ES-I3 (cell line): ENCODE data around the gene KIF13A.

Experiments used
- H3K36me3 ChIP-seq: 2 replicates; pipeline ENCODE4 v1.6.1; 2013; ENCODE audit warnings: mild to moderate bottlenecking, low read length, control low read depth, moderate library complexity; ENCODE audit not compliant: insufficient read depth
- H3K4me1 ChIP-seq: 2 replicates; pipeline ENCODE4 v1.6.1; 2013; ENCODE audit warnings: mild to moderate bottlenecking, control low read depth, low read length; ENCODE audit not compliant: insufficient read depth
- H3K9ac ChIP-seq: 2 replicates; pipeline ENCODE4 v1.6.1; 2013; ENCODE audit warnings: low read depth, mild to moderate bottlenecking, low read length, moderate library complexity
- H3K9me3 ChIP-seq: 2 replicates; pipeline ENCODE4 v1.6.1; 2013; ENCODE audit warnings: mild to moderate bottlenecking, low read length, moderate library complexity; ENCODE audit not compliant: control insufficient read depth, insufficient read depth

Gene KIF13A

DNA sequence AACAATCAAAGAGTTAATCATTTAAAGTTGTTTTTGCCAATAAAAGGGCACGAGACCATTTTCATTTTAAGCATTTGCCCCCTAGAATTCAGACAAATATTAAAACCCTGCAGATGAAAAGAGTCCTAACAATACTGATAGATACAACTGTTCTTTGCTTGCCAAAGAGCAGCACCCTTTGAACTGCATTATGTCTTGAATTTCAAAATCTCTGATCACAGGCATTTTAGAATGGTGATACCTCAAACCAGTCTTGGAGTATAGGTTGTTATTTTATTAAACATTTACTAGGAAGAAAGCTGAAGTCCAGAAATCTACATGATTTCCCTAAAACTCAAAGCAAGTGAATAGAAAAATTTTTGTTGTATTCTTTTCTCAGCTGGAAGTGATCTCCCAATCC, 108.7 kb downstream of the KIF13A start:
- Histone ChIP-seq H3K9me3 (no peaks in the 10 kb centered on the region), H3K9ac (no peak overlapping the region), H3K36me3 (no peaks in the 10 kb centered on the region), H3K4me1 (peaks cover 9% of the 10 kb centered on the region)

DNA sequence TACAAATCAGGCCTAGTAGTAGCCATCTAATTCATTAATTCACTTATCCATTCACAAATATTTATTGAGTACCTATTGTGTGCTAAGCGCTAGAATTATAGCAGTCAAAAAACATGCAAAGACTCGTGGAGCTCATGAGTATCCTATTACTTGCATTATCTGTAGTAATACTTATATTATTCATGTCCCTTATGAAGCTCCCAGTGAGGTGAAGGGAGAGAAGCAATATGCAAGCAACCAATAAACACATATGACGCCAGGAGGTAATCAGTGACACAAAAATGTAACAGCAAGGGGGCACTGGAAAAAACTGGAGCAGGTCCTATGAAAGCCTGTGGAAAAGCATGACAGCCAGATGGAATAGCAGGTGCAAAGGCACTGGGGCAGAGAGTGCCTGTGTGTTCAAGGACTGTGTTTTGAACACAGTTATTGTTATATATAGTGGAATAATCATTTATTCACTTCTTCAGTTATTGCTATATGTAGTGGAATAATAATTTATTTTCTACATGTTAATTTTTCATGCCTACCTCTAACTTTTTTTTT, 109.5 kb downstream of the KIF13A start:
- H3K9me3 ChIP-seq = no peaks in the 10 kb centered on the region
- H3K9ac ChIP-seq = no peak overlapping the region
- H3K4me1 ChIP-seq = peaks cover 9% of the 10 kb centered on the region
- H3K36me3 ChIP-seq = no peaks in the 10 kb centered on the region

DNA sequence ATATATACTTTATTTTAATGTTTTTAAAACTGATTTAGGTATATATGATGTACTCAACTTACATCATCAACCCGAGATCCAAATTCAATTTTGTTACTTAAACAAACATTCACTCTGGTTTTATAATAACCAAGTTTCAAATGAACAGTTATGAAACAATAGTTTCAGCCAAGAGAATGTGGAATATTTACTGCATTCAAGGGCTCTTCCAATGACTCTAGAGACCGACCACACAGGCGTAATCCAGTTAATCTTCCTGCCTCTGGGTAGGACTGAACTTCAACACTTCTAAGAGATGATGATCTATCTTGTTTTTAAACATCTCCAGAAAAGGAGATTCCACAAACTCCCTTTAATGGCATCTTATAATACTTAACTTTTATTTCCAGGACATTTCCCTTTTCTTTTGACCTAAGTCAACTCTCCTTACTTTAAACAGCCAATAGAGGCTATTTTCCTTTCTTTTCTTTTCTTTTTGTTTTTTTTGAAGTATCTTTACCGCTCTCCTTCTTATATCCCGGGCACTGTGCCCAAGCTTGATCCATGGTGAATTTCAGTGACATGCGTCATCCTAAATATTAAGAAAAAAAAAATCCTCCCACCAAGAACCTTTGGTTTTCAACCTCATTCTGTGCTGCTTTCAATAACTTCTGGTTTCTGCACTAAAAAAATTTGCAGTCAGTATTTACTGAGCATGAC, 110.1 kb downstream of the KIF13A start:
- no peaks in the 10 kb centered on the region for H3K9me3 ChIP-seq
- H3K9ac ChIP-seq = no peak overlapping the region
- no peaks in the 10 kb centered on the region for H3K36me3 ChIP-seq
- peaks cover 9% of the 10 kb centered on the region for H3K4me1 ChIP-seq

DNA sequence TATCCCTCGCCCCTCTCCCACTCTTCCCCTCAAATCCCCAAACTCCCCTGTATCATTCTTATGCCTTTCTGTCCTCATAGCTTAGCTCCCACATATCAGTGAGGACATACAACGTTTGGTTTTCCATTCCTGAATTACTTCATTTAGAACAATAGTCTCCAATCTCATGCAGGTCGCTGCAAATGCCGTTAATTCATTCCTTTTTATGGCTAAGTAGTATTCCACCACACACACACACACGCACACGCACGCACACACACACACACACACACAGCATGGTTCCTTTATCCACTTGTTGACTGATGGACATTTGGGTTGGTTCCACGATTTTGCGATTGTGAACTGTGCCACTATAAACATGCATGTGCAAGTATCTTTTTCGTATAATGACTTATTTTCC, 112.7 kb downstream of the KIF13A start:
- Histone ChIP-seq H3K36me3 (no peaks in the 10 kb centered on the region), H3K4me1 (peaks cover 9% of the 10 kb centered on the region), H3K9me3 (no peaks in the 10 kb centered on the region), H3K9ac (no peak overlapping the region)

DNA sequence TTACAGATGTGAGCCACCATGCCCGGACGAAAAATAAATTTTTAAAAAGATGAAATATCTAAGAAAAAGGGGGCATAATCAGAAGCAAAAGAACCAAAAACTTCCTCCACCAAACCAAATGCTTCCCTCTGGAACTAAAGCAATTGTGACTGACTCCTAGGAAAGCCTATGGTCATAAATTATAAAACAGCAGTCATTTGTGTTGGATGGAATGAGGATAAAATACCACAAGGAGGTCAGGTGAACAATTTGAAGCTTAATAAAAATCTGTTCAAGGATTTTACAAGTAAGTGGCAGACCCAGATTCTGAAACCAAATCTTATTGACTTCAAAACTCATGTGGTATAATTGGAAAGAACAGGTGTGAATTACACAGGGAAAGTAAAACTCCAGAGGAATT, 114.5 kb downstream of the KIF13A start:
- no peak overlapping the region for H3K9ac ChIP-seq
- H3K36me3 ChIP-seq = no peaks in the 10 kb centered on the region
- peaks cover 12% of the 10 kb centered on the region for H3K4me1 ChIP-seq
- no peaks in the 10 kb centered on the region for H3K9me3 ChIP-seq

DNA sequence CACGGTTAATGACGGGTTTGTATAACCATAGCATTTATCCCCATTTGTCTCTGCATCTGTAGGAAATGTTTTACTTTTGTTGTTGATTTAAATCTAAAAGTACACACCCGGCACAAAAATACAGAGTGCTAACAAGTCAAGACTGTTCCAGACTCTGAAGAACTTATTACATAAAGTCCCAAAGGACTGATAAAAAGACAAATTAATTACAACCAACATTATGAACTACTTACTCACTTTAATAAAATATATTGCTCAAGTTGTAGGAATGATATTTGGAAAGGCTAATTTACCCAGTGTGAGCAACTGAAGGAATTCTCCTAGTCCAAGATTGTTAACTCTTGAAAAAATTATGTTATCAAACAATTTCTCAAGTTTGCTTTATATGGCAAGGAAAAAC, 115.6 kb downstream of the KIF13A start:
- peaks cover 12% of the 10 kb centered on the region for H3K4me1 ChIP-seq
- no peaks in the 10 kb centered on the region for H3K9me3 ChIP-seq
- no peaks in the 10 kb centered on the region for H3K36me3 ChIP-seq
- H3K9ac ChIP-seq = no peak overlapping the region

DNA sequence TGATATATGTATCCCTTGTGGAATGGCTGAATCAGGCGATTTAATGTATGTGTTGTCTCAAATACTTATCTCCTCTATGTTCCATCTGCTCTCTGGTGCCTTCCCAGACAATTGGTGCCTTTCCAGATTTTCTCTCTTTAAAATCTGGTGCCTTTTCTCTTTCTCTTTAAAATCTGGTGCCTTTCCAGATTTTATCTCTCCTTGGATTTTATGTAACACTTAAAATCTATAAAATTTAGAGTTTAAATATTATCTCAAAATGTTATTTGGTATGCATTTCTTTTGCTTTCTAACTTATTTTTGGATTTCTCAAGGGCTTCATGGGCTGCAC, 116.3 kb downstream of the KIF13A start:
- Histone ChIP-seq H3K9me3 (no peaks in the 10 kb centered on the region), H3K4me1 (peaks cover 8% of the 10 kb centered on the region), H3K9ac (no peak overlapping the region), H3K36me3 (no peaks in the 10 kb centered on the region)

DNA sequence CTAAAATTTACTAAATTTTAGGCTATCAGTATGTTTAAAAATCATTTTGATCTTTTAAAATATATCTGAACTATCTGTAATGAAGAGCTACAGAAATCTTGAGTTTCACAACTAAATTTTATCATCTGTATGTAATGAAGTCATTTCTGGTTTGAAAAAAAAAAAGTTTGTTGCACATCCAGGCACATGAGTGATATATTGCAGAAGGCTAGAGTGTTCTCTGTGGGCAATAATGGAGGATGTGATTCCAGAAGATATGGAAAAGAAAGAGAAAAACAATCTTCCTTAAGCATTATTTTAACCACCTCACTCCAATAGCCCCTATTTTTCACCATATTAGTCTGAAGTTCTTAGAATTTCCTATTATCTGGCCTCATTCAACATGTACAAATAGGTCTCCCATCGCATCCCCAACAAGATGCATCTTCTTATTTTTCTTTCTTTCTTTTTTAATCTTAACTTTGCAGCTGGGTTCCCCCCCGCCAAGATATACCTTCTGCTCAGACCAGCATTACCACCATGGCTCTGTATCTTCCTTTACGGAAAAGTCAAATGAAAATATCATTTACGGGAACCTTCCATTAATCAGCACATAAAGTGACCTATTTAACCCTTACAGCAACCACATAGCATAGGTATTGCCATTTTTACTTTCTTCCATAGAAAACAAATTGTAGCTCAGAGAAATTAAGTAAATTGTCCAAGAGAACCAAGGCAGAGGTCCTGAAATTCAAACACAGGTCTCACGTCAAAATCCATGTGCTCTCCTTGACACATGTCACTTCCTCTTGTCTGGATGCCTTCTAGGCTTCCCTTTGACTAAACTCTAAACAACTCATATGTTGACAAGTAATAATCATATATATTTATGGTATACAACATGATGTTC, 116.9 kb downstream of the KIF13A start:
- H3K9ac ChIP-seq = no peak overlapping the region
- peaks cover 2% of the 10 kb centered on the region; the same call in 1 of the 2 replicates for H3K4me1 ChIP-seq
- no peaks in the 10 kb centered on the region for H3K9me3 ChIP-seq
- no peaks in the 10 kb centered on the region for H3K36me3 ChIP-seq

DNA sequence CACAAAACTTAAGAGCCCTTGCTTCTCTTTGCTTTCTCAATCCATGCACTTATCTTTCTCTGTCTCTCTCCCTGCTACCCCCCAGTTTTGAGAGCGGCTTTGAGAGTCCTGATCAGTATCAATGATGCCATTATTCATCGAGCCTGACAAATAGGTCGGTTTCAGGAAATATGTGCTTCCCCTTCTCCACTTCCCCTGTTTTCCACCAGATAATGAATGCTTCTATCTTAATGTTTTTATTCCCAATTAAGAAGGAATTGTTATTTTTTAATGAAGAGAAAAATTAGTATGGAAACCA, 117.7 kb downstream of the KIF13A start:
- no peaks in the 10 kb centered on the region for H3K9me3 ChIP-seq
- peaks cover 2% of the 10 kb centered on the region; the same call in 1 of the 2 replicates for H3K4me1 ChIP-seq
- no peak overlapping the region for H3K9ac ChIP-seq
- H3K36me3 ChIP-seq = no peaks in the 10 kb centered on the region

DNA sequence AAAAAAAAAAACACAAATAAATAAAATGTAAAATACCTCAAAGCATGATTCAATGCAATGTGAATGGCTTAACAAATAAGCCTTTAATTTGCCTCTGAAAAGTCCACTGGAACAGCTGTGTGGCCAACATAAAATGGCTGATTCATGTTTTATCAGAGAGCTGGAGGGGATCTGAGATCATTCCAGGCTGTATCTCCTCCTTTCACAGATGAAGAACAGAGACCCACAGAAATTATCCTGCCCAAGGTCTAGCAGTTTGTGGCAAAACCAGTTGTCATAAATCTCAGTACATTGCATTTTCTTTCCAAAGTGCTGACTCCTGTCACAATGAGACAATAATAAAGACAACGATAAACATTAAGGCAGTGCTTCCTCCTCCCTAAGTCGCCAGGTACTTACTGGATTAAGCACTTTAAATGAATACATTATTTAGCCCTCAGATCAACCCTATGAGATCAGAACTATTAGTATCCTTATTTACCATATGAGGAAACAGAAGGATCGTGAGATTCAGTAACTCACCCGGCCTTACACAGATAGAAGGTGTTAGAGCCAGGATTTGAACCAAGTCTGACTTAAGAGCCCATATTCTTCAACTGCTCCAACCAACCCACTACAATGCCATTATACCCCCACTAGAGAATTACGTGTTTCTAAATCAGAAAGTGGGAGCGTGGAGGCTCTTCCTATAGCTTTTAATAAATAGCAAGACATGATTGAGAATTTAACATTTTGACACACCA, 118.3 kb downstream of the KIF13A start:
- peaks cover 2% of the 10 kb centered on the region; the same call in 1 of the 2 replicates for H3K4me1 ChIP-seq
- H3K36me3 ChIP-seq = no peaks in the 10 kb centered on the region
- no peaks in the 10 kb centered on the region for H3K9me3 ChIP-seq
- H3K9ac ChIP-seq = no peak overlapping the region

DNA sequence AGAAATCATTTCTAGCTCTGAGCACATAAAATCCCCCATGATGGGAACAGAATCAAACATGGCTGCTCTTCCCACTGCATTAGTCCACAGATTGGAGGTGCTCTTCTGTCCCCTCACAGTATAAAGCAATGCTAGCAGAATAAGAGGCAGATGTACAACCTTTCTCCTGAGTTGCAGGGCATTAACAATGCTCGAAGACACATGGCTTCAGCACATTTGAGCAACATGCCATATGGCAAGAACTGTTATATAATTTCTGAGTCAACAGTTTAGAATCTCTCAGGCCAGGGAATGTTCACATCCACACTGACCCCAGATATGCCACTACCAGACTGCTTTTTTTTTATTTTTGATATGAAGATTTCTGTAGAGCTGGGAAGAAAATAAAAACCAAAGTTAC, 119.6 kb downstream of the KIF13A start:
- no peaks in the 10 kb centered on the region for H3K36me3 ChIP-seq
- H3K9me3 ChIP-seq = no peaks in the 10 kb centered on the region
- H3K4me1 ChIP-seq = peaks cover 2% of the 10 kb centered on the region; the same call in 1 of the 2 replicates
- no peak overlapping the region for H3K9ac ChIP-seq

DNA sequence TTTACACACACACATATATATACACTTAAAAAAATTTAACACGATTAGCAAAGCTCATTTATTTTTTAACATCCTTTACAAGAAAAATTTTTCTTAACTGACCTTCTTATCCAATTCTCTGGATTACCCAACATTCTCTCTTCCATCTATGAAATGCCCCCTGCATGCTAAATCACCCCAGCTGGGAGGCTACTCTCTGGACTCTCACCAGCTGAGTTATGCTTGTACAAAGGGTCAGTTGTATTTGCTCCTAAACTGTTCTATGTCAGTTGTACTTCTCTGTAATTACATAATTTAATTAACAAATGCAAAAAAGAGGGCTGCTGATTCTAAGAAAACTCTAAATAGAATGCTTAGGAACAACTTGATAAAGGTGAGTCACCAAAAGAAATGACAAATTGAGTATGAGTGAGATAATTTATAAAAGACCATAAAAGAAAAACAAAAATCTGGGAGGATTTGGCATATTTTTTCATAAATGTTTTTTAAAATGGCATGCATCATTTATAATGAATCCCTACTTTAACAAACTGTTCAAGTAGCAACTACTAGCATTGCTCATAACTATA, 120.5 kb downstream of the KIF13A start:
- Histone ChIP-seq H3K9me3 (no peaks in the 10 kb centered on the region), H3K36me3 (no peaks in the 10 kb centered on the region), H3K4me1 (peaks cover 2% of the 10 kb centered on the region; the same call in 1 of the 2 replicates), H3K9ac (no peak overlapping the region)

DNA sequence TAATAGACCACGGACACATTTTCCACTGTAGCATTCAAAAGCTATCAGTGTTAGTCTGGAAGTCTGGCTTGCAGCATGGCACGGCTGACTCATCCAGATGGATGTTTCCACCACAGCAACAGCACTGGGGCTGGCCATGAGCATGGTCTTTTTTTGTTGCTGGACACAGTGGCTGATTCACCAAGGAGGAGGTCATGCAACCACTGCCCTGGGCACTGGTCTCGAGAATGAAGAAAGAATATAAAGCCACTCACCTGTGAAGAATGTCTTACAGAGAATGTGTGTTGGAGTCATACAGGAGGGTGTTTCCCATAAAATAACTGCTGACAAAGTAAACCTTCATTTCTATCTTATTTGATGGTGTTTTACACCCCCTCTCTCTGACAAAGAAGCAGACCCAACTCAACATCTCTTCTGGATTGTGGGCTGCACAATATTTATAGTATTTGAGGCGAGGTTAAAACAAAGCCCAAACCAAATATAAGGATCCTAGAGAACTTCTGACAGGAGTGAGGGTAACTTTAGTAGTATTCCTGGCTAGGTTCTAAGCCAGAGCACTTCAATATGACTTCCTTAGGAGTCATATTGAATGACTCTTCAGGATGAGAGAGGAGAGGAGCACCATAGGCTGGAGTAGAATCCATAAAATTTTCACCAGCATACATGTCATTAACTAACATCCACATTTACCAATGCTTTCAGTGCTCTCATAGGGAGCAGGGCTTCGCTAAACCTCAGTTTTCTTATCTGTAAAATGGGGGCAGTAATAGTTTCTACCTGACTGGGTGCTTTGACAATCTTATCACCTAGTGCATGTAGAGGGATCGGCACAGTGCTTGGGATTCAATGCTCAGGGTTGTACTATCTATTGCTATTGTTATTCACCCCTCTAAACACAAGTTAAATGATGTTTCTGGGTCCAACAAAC, 121.4 kb downstream of the KIF13A start:
- Histone ChIP-seq H3K4me1 (peaks cover 2% of the 10 kb centered on the region; the same call in 1 of the 2 replicates), H3K36me3 (no peaks in the 10 kb centered on the region), H3K9ac (no peak overlapping the region), H3K9me3 (no peaks in the 10 kb centered on the region)
